ENCODE data around the gene NKTR. TPM values are rescaled to one million over a fixed set of nuclear protein-coding genes. Genes with fewer than 3 reads are reported as not detected.

The NKTR gene
- total RNA-seq, 4 donors from 2014 or later, result 52.2 to 274 (median 91.1) TPM

DNA sequence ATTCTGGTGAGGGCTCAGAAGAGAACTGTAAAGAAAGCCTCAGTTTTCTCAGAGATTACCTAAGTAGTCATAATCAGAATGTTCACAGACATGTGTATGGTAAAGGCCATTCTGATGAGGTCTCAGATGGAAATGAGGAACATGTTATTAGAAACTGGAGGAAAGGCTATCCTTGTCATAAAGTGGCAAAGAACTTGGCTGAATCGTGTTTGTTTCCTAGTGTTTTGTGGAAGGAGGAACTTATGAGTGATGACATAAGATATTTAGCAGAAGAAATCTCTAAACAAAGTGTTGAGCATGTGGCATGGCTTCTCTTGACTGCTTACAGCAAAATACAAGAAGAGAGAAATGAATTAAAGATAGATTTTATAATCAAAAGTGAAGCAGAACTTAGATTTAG is 72.0 kb downstream of the NKTR start:
- ATAC-seq (ENCODE audit: low FRiP score) (no peak), DNase-seq (ENCODE audit: low spot score) (no peak)
- TF ChIP-seq, protein P1, sequence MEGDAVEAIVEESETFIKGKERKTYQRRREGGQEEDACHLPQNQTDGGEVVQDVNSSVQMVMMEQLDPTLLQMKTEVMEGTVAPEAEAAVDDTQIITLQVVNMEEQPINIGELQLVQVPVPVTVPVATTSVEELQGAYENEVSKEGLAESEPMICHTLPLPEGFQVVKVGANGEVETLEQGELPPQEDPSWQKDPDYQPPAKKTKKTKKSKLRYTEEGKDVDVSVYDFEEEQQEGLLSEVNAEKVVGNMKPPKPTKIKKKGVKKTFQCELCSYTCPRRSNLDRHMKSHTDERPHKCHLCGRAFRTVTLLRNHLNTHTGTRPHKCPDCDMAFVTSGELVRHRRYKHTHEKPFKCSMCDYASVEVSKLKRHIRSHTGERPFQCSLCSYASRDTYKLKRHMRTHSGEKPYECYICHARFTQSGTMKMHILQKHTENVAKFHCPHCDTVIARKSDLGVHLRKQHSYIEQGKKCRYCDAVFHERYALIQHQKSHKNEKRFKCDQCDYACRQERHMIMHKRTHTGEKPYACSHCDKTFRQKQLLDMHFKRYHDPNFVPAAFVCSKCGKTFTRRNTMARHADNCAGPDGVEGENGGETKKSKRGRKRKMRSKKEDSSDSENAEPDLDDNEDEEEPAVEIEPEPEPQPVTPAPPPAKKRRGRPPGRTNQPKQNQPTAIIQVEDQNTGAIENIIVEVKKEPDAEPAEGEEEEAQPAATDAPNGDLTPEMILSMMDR (IDR thresholded peaks at IDR 0.05), result no peak

DNA sequence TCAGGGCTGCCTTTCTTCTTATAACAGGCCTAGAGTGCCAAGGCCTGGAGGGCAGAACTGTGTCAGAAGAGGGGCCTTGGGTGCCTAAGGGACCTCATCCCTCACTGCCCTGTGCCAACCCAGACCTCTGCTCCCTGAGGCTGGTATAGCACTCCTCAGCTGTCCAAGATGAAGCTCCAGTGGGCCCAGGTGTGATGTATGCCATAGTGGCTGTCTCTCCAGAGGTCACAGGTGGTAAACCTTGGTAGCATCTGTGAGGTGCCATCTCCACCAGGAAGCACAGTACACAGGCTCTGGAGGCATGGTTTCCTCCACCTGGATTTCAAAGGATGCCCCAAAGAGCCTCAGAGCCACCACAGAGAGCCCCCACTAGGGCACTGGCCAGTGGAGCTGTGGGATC is 72.6 kb downstream of the NKTR start:
- TF ChIP-seq, protein P1 (IDR thresholded peaks at IDR 0.05), result no peak
- ATAC-seq (ENCODE audit: low FRiP score), result no peak
- DNase-seq (ENCODE audit: low spot score), result no peak

GRCh38 chr3:42674146-42674545 is 73.7 kb downstream of the NKTR start:
- TF ChIP-seq, protein P1 (IDR thresholded peaks at IDR 0.05), result no peak
- DNase-seq (ENCODE audit: low spot score) (no peak), ATAC-seq (ENCODE audit: low FRiP score) (no peak)

DNA sequence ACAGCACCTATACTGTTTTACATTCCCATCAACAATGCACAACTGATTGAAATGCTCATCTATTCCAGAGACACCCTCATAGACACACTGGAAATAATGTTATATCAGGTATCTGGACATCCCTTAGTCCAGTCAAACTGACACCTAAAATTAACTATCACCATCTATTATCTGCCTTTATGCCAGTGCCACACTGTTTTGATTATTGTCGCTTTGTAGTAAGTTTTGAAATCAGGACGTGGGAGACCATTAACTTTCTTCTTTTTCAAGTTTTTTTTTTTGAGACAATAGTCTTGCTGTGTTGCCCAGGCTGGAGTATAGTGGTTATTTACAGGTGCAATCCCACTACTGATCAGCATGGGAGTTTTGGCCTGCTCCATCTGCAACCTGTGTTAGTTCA is 75.4 kb downstream of the NKTR start:
- TF ChIP-seq, protein P1 (IDR thresholded peaks at IDR 0.05), result no peak
- DNase-seq (ENCODE audit: low spot score), result no peak

GRCh38 chr3:42678447-42678846 is 78.0 kb downstream of the NKTR start:
- ATAC-seq (ENCODE audit: low FRiP score), result no peak
- TF ChIP-seq, protein P1 (IDR thresholded peaks at IDR 0.05), result no peak
- DNase-seq (ENCODE audit: low spot score), result no peak

More for the DNA sequence above, 75.4 kb downstream of the NKTR start:
- ATAC-seq (ENCODE audit: low FRiP score), result no peak

DNA sequence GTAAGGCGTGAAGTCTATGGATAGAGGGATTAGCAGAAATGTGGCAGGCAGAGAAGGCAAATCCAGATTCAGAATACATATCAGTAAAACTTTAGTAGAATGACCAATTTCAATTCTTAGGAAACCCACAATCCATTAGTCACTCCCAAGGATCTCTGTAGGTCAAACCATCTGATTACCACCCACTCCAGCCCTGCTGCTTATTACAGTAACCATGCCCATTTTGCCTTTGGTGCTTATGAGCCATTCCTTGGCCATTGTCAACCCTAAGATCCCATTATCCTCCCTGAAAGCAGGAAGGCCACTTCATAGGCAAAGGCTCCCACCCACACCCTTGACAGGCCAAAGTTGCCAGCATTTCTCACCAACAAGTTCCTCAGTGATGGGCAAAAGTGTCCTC is 79.8 kb downstream of the NKTR start:
- no peak for DNase-seq (ENCODE audit: low spot score)
- no peak for ATAC-seq (ENCODE audit: low FRiP score)
- TF ChIP-seq, protein P1 (IDR thresholded peaks at IDR 0.05), result no peak

- no peak for DNase-seq (ENCODE audit: low spot score)
- TF ChIP-seq, protein P1 (IDR thresholded peaks at IDR 0.05), result no peak
- ATAC-seq (ENCODE audit: low FRiP score), result no peak
These were observed 80.3 kb downstream of the NKTR start for GRCh38 chr3:42680806-42681205.
